ENCODE results near the gene FAM13B.

DNA sequence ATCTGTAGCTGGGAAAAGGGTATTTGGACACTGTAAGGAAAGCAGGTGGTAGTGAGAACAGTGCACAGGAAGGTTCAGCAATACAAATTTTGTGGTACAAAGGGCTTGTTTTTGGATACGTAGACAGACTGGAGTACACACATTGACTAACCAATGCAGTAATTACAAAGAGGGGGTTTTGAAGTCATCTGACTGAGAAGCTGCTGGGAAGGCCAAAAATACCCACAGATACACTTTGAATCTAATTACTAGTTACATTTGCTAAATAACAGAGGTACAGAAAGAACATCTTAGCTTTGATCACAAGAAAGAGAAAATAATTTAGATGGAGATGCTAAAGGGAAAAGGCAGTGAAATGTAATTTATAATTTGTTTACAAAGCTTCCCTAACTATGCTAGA lies 97.7 kb downstream of the FAM13B start:
- no peak for TF ChIP-seq EZH2 (IDR thresholded peaks at IDR 0.05; ENCODE audit: borderline replicate concordance, low read depth, low read length, poor library complexity, severe bottlenecking)
- TF ChIP-seq, protein P1, sequence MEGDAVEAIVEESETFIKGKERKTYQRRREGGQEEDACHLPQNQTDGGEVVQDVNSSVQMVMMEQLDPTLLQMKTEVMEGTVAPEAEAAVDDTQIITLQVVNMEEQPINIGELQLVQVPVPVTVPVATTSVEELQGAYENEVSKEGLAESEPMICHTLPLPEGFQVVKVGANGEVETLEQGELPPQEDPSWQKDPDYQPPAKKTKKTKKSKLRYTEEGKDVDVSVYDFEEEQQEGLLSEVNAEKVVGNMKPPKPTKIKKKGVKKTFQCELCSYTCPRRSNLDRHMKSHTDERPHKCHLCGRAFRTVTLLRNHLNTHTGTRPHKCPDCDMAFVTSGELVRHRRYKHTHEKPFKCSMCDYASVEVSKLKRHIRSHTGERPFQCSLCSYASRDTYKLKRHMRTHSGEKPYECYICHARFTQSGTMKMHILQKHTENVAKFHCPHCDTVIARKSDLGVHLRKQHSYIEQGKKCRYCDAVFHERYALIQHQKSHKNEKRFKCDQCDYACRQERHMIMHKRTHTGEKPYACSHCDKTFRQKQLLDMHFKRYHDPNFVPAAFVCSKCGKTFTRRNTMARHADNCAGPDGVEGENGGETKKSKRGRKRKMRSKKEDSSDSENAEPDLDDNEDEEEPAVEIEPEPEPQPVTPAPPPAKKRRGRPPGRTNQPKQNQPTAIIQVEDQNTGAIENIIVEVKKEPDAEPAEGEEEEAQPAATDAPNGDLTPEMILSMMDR (conservative IDR thresholded peaks at IDR 0.05; ENCODE audit: low read depth, low read length), result no peak

Data from A673 (cell line).